Breast epithelium (tissue), 4 donors: ENCODE measurements around the gene WWOX. TPM values are rescaled to one million over a fixed set of nuclear protein-coding genes. Genes with fewer than 3 reads are reported as not detected.

ENCODE experiments used
- DNase-seq, 2 donors: peaks; one replicate each; pipeline ENCODE4 v3.0.0-alpha.2; 2019; ENCODE audit warnings: low spot score in 2 of 2
- H3K27ac ChIP-seq, 2 donors: fragments of 200-600 bp; sonication (generic) in 1 of 2; one replicate each; pipeline ENCODE4 v1.5.1; 2016 to 2019; ENCODE audit warnings: mild to moderate bottlenecking in 1 of 2
- H3K27me3 ChIP-seq, 2 donors: fragments of 200-600 bp; sonication (generic) in 1 of 2; one replicate each; pipeline versions ENCODE4 v1.5.1 to v1.6.0; 2017 to 2019; ENCODE audit warnings: control low read depth in 1 of 2, mild to moderate bottlenecking in 1 of 2
- H3K36me3 ChIP-seq: fragments of 200-600 bp; one replicate; pipeline ENCODE4 v1.5.1; 2019
- H3K4me1 ChIP-seq, 2 donors: fragments of 200-600 bp; sonication (generic); one replicate each; pipeline ENCODE4 v1.5.1; 2016 to 2019; ENCODE audit warnings: control low read depth in 1 of 2
- H3K4me3 ChIP-seq, 3 donors: fragments of 200-600 bp; sonication (generic); 1 replicate in 2 of 3; 2 replicates in 1 of 3; pipeline ENCODE4 v1.5.1; 2016 to 2019; ENCODE audit warnings: mild to moderate bottlenecking in 3 of 3, moderate library complexity in 2 of 3
- H3K9me3 ChIP-seq, 2 donors: fragments of 200-600 bp; sonication (generic) in 1 of 2; one replicate each; pipeline ENCODE4 v1.5.1; 2016 to 2019; ENCODE audit warnings: control low read depth in 1 of 2
- CTCF ChIP-seq, 3 donors: fragments of 450-650 bp; IDR thresholded peaks; one replicate each; pipeline ENCODE4 v1.5.1; 2016 to 2017; ENCODE audit warnings: antibody characterized with exemption in 3 of 3, mild to moderate bottlenecking in 3 of 3, moderate library complexity in 3 of 3
- POLR2A ChIP-seq: fragments of 450-650 bp; IDR thresholded peaks from one replicate; pipeline ENCODE4 v1.6.1; 2016; ENCODE audit warnings: antibody characterized with exemption, mild to moderate bottlenecking, moderate library complexity
- POLR2AphosphoS5 ChIP-seq, 3 donors: sonication (generic); formaldehyde crosslinking; IDR thresholded peaks; one replicate each; pipeline ENCODE4 v1.6.1; 2017; ENCODE audit warnings: antibody characterized with exemption in 3 of 3
- intact Hi-C: fragments of 100-400 bp; cut with DNase I; formaldehyde crosslinking; loops from one replicate; pipeline ENCODE4 v1.15.1; 2023; ENCODE audit warnings: low total_unique reads
- total RNA-seq, 3 donors: library from RNA; depleted of rRNA; stranded (reverse); fragments of >200 nt; gene quantifications; one replicate each; pipeline ENCODE4 v1.1.0, GENCODE V29; 2016

The WWOX gene
- total RNA-seq, 3 donors from 2014 or later, result 42.9 to 73.6 (median 43.4) TPM

DNA sequence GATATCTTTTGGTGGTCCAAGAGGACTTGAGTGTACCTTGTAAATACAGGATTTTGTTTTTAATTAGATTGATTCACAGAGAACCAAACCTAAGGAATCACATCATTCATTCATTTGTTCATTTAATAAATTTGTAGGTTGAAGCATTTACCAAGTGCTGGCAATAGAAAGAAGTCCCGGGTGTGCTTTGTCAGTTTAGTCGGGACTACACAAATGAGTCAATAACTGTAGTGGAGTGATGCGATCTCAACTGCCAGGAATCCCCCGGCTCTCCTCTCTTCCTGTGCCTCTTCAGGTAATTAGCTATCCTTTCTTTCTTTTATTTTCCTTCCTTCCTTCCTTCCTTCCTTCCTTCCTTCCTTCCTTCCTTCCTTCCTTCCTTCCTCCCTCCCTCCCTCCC lies 1.4 kb upstream of the WWOX start:
- Histone ChIP-seq H3K27me3 (no peaks in the 10 kb centered on the region), H3K4me1 (peaks cover 0 to 2% of the 10 kb centered on the region in 2 donors), H3K9me3 (no peaks in the 10 kb centered on the region), H3K4me3 (no peak overlapping the region), H3K27ac (no peak overlapping the region), H3K36me3 (no peaks in the 10 kb centered on the region)
- TF ChIP-seq POLR2AphosphoS5 (IDR thresholded peaks at IDR 0.05), result no peak
- TF ChIP-seq POLR2A, result no peak
- no peak for TF ChIP-seq CTCF (IDR thresholded peaks at IDR 0.05)
- no peak for DNase-seq
- intact Hi-C loops, result no loop called here

- Histone ChIP-seq H3K4me3 (peak overlapping the region; percentile 75 to 95 (median 87)), H3K9me3 (no peaks in the 10 kb centered on the region), H3K27me3 (no peaks in the 10 kb centered on the region), H3K27ac (peak overlapping the region; percentile 92 to 98), H3K4me1 (peaks cover 0 to 2% of the 10 kb centered on the region in 2 donors), H3K36me3 (no peaks in the 10 kb centered on the region)
- no peak for DNase-seq
- intact Hi-C loops, result no loop called here
- TF ChIP-seq POLR2A, result no peak
- no peak for TF ChIP-seq CTCF (IDR thresholded peaks at IDR 0.05)
- no peak for TF ChIP-seq POLR2AphosphoS5 (IDR thresholded peaks at IDR 0.05)
Measured at GRCh38 chr16:78098595-78099270, 721 bp upstream of the WWOX start.

DNA sequence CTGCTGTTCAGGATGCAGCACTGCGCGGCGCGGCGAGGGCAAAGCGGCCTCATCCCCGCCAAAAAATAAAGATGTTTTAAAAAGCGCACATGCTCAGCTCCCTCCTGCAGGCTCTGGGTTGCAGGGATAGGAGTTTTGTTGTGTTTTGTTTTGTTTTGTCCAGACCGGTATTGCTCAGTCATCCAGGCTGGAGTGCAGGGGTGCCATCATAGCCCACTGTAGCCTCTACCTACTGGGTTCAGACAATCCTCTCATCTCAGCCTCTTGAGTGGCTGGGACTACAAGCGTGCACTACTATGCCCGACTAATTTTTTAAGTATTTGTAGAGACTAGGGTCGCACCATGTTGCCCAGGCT lies 636 bp downstream of the WWOX start:
- peak in 1 of 2 donors; percentile 55 for DNase-seq
- H3K4me3 ChIP-seq, result peak overlapping the region; percentile 75 to 95 (median 87)
- intact Hi-C loops, result no loop called here
- TF ChIP-seq POLR2A (no peak), CTCF (IDR thresholded peaks at IDR 0.05) (no peak), POLR2AphosphoS5 (IDR thresholded peaks at IDR 0.05) (no peak)
- H3K27ac ChIP-seq, result peak overlapping the region; percentile 92 to 98
- H3K9me3 ChIP-seq, result no peaks in the 10 kb centered on the region
- H3K36me3 ChIP-seq, result no peaks in the 10 kb centered on the region
- H3K4me1 ChIP-seq, result peaks cover 0 to 2% of the 10 kb centered on the region in 2 donors
- H3K27me3 ChIP-seq, result no peaks in the 10 kb centered on the region

GRCh38 chr16:78102122-78102660 lies 2.7 kb downstream of the WWOX start:
- DNase-seq, result no peak
- Histone ChIP-seq H3K27me3 (no peaks in the 10 kb centered on the region), H3K9me3 (no peaks in the 10 kb centered on the region), H3K27ac (no peak overlapping the region), H3K4me1 (peaks cover 0 to 2% of the 10 kb centered on the region in 2 donors), H3K4me3 (no peak overlapping the region), H3K36me3 (no peaks in the 10 kb centered on the region)
- TF ChIP-seq POLR2AphosphoS5 (IDR thresholded peaks at IDR 0.05) (no peak), POLR2A (no peak), CTCF (IDR thresholded peaks at IDR 0.05) (no peak)
- intact Hi-C loops, result no loop called here

- H3K4me1 ChIP-seq, result peaks cover 0 to 2% of the 10 kb centered on the region in 2 donors
- no peaks in the 10 kb centered on the region for H3K27me3 ChIP-seq
- H3K27ac ChIP-seq, result no peak overlapping the region
- H3K9me3 ChIP-seq, result no peaks in the 10 kb centered on the region
- DNase-seq, result no peak
- intact Hi-C loops, result no loop called here
- TF ChIP-seq POLR2AphosphoS5 (IDR thresholded peaks at IDR 0.05), result no peak
- no peaks in the 10 kb centered on the region for H3K36me3 ChIP-seq
- H3K4me3 ChIP-seq, result no peak overlapping the region
Measured at GRCh38 chr16:78102865-78103264, 3.4 kb downstream of the WWOX start.
